Endothelial cell of hepatic sinusoid (primary cell): ENCODE data around the gene TSPAN8.
"Not testable (repeated sequence)": the region's sequence is repeated elsewhere in the genome, so short reads cannot be mapped to it uniquely, and the experiment has no call there.

Experiments
- in situ Hi-C: cut with HindIII; loops from 2 replicates; pipeline ENCODE4 v1.10.0; 2017; ENCODE audit warnings: low sequenced_read_pairs

Gene TSPAN8

DNA sequence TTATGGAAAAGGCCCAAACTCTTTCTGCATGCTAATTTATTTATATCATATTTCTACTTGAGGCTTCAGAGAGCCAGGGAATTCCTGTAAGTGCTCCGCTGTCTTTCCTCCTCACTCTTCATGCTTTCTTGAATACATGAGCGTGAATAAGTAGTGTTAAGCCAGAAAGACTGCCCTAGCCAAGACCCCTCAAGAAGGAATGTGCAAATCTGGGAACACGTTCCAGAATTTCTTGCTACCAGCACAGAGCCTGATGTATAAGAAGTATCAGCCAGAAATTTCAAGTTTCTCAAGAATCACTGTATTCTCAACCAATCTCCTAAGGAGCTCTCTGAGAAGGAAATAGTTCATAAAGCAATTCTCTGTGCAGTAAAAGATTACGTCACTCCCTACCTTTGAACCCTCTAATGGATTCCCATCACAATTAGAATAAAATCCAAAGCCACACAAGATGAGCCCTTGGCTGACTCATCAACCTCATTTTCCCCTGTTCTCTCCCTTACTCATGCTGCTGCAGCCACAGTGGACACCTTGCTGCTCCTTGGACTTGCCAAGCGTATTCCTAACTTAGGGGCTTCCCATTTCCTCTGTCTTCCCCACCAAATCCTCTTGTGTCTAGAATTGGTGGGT is 6.9 kb upstream of the TSPAN8 start:
- in situ Hi-C loops = no loop called here

GRCh38 chr12:71164166-71164565 is 6.4 kb upstream of the TSPAN8 start:
- in situ Hi-C loops = no loop called here

DNA sequence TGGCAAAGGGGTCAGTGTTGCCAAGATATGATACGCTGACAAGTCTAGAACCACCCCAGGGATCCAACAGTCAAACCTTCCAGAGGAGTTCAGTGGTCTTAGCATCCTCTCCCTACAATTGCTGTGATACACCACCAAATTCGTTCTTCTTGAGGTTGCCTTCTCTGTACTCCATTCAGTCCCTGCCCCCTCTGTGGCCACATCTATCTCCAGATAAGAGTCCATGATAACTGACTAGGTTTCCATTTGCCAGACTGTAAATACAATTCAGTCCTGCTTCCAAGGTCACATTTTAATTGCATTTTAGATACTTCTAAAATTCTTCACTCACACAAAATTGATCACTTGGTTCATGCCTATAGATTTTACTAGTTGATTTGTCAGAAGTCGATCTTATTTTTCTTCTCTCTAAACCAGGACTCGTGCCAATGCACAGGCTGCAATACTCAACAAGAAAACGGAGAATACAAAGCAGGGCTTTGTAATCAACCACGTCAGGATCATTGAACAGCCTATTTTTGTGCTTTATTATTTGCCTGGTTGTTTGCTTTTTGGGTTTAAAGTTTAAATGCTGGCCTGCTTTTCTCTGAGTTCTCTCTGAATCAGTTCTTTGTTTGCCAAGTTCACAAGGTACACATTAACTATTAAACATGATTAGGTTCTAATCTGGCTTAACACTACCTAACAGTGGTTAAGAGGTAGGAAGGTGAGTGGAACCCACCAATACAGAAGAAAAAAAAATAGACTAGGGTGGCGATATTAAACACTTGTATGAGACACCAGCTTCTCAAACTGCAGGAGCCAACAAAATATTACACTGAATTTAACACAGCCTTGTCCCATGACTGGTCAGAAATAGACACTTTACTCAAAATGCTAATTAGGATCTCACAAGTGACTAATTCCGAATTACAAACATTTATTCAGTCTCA is 5.3 kb upstream of the TSPAN8 start:
- in situ Hi-C loops = no loop called here

- in situ Hi-C loops = no loop called here
Observed at GRCh38 chr12:71161591-71161990, 3.8 kb upstream of the TSPAN8 start.

DNA sequence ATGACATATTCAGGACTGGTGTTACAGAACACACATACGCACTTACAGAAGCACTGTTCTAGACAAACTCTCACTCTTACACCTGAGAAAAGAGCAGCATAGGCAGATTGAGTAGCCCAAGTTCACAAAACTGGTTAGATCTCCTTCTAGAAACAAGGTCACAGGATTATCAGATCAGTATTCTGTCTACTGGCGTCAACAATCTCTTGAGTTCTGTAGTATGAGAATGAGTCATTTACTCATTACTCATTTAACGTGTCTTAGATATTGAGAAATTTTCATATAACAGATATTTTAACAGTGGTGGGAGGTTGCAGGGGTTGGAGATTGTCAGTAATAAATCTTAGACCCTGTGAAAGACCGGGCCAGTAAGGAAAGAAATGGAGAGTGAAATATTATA is 2.8 kb upstream of the TSPAN8 start:
- in situ Hi-C loops = no loop called here

DNA sequence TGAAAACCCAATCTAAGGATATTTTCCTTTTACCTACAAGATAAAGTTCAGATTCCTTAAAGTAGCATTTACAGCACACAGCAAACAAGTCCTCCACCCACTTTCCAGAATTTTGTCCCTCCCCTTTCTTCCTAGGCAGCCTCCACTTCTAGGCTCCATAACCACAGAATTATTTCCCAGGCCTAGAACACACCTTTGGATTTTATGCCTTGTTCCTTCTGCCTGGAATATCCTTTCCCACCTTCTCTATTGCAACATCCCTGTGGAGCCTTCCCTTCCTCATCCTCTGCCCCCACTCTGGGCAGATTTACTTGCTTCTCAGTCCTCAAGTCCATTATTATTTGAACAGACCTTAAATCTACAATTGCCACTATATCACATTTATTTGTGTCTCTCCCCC is 2.1 kb upstream of the TSPAN8 start:
- in situ Hi-C loops = no loop called here

GRCh38 chr12:71159264-71159663 is 1.5 kb upstream of the TSPAN8 start:
- in situ Hi-C loops = no loop called here

GRCh38 chr12:71158361-71158882 is 623 bp upstream of the TSPAN8 start:
- in situ Hi-C loops = no loop called here

- in situ Hi-C loops = no loop called here
Observed at GRCh38 chr12:71155225-71155624, 2.6 kb downstream of the TSPAN8 start.

- in situ Hi-C loops = no loop called here
Observed at GRCh38 chr12:71152851-71153250, 4.9 kb downstream of the TSPAN8 start.

- in situ Hi-C loops = not testable (repeated sequence)
Observed at GRCh38 chr12:71150041-71150440, 7.8 kb downstream of the TSPAN8 start.

DNA sequence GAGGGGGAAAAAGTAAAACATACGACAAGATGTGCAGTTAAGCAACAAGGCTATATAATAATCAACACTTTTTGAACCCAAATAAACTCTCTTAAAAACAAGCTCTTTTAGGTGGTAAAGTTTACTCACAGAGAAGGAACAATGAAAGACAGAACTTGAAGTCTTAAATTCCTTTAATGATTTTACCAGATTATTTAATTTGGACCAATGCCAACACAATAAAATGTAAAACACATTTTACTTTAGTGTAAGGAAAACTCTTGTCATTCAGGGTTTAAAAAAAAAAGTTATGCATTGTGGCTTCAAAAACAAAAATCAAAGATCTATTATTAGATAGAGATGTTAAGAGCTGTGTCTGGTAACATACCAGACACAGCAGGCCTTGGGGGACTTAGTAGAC is 13.1 kb downstream of the TSPAN8 start:
- in situ Hi-C loops = no loop called here

DNA sequence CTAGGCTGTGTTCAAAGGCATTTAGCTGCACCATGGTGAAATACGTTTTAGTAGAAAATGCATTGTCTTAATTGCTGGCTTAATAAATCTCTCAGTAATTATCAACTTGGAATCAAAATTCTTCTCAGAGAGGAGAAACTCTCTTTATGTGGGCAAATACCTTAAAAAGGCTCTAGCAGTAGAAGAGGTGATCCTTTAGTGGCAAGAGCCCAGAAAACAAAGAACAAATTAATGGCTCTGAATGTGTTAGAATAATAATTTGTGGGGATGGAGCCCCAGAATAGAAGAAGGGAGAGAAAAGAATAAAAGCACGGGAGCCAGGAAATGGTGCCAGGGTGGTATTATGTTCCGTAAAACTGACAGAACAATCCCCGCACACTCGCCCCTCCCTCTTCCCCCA is 14.8 kb downstream of the TSPAN8 start:
- in situ Hi-C loops = no loop called here

- in situ Hi-C loops = no loop called here
Observed at GRCh38 chr12:71142016-71142415, 15.8 kb downstream of the TSPAN8 start.

DNA sequence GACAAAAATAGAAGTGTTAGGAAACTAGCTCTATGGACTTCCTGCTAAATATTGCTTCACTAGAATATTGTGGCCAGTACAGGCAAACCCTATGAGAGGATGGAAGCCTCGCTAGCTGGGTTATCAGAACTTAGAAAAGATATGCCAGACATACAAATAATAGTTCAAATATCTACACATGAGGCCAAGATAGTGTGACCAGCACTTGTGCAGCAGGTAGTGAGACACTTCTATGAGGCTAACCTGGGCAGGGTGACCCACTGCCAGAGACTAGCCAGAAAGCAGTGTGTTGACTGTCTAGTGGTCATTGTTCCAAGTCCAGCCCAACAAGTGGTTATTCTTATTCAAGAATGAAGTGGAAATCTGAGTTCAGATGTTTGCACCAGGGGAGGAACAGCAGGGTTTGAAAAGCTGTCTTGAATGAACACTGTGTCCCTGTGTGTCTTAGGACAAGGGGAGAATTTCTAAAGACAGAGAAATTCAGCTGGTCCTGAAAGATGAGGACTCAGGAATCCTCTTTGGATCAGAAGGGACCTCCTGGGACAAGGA is 16.3 kb downstream of the TSPAN8 start:
- in situ Hi-C loops = no loop called here

- in situ Hi-C loops = no loop called here
Observed at GRCh38 chr12:71139153-71139735, 18.6 kb downstream of the TSPAN8 start.

DNA sequence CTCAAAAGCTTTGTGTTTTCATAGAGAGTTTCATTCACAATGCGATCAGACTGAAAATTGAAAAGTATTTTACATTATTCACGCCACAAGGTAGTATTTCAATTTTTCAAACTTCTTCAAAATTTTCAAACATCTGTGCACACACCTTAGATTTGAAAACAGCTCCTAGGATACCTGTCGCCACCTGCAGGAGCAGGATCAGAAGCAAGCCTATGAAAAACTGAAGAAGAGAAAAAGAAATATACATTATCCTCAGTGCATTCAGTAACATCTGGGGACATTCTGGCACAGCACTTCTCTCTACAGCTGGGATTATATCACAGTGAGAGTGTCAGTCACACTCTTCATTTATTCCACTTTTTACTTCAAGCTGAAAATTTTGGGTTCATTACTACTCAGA is 19.8 kb downstream of the TSPAN8 start:
- in situ Hi-C loops = no loop called here

DNA sequence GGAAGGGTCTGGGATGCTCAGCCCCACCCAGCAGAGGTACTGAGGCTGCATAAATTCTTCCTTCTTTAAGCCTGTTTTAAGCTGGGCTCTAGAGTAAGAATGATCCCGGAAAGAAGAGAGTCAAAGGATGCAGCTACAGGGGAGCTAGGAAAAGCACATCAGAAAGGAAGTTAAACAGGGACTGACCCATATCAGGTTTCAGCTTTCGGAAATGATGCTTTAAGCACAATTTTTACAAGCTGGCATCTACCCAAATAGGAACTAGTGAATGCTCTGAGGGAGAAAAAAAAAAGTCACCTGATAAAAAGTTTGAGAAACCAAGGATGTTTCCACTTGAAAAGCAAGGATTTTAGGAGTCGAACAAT is 22.0 kb downstream of the TSPAN8 start:
- in situ Hi-C loops = no loop called here

GRCh38 chr12:71135077-71135811 is 22.6 kb downstream of the TSPAN8 start:
- in situ Hi-C loops = no loop called here

DNA sequence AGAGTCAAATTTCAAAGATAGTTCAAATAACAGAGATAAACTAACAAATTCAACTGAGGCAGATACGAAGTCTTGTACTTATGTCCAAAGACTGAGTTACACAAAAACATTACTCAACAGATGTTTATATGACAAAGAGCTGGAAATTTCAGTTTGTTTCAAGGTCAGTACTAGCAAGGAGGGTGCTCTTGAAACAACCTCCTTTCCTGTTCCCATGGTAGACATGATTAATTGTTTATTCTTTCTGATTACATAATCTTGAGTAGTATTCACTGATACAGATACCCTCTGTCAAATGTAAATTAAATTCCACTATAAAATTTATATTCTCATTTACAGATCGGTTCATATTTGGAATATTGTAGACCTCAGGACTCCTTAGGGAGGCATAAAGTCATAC is 23.4 kb downstream of the TSPAN8 start:
- in situ Hi-C loops = no loop called here

DNA sequence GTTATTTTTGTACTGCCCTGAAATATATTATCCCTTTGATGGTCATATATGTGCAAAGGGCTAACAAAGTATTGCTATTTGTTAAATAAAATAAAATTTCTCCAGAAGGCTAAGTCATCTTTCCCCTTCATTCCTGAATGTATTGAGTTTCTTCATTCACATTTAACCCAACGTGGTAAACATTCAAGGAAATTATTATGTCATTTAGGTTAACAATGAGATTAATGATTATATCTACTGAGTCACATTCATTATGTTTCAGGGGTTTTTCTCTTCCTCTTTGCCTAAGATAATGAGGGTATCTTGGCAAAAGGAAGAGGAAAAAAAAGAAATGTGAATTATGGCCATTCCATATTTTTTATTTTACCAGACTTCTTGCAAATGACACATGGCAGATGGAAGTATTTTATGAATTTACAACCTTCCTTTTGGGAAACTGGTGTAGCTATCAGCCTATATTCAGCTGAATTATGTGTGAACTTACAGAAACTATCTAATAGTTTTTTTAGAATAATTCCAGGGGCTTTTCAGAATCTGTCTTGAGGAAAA is 27.2 kb downstream of the TSPAN8 start:
- in situ Hi-C loops = no loop called here
